Hematopoietic multipotent progenitor cell treated with erythropoietin and hydrocortisone succinate and interleukin-3 and kit ligand, for 17 days (in vitro differentiated cells): ENCODE results near the gene ULK1.

Source experiments
- DNase-seq: peaks from one replicate; pipeline ENCODE4 v3.0.0-alpha.2; 2015; ENCODE audit warnings: low spot score

Gene ULK1

DNA sequence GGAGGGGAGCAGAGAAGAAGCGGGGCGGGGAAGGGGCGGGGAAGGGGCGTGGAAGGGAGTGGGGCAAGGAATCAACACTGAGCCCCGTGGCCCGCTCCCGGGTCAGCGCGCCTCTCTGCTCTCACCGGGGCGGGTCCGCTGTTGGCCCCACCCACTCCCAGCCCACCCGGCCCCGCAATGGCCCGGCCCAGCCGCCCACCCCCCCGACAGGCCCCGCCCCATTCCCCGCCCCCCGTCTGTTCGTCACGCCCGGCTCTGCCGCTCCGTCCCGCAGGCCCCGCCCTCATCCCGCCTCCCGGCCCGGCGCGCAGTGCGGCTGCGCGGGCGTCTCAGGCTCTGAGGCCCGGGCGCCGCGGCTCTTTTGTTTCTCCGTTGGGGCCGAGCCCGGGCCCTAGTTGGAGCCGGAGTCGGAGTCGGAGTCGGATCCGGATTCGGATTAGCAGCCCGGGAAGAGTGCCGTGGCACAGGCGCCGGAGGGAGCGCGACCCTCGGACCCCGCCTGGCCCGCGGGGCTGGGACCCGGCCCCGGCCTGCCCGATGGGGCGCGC, at the start of gene ULK1:
ULK1 (plus strand) TSS at position 310 of the 548 bp plus-strand sequence. CDS start 380 bp downstream, outside the sequence.
- peak; percentile 95 for DNase-seq

DNA sequence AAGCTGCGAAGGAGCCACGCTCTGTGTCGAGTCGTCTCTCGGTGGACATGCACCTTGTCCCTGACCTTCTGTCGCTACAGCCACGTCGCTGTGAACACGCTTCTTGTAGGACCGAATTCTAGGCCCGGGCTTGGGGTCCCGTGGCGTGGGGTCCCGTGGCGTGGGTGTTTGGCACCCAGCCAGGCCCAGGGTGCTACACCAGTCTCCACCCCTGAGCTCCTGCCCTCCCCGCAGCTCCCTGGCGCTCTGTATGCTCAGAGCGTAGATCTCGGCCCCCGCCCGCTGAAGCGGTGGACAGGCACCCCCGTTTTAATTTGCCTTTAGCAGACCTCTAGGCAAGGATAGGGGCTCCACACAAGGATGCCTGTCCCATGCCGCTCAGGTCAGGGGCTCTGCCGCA, 49.8 kb upstream of the ULK1 start:
- DNase-seq = no peak

DNA sequence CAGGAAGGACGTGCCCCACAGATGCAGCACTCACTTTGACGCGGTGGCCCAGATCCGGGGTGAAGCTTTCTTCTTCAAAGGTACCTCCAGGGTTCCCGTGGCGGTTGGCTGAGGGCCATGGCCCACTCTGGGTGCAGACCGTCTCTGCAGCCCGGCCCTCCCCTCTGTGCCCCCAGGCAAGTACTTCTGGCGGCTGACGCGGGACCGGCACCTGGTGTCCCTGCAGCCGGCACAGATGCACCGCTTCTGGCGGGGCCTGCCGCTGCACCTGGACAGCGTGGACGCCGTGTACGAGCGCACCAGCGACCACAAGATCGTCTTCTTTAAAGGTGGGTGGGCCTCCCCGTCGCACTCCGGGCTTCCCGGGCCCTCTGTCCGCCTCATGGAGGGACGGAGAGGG, 49.3 kb upstream of the ULK1 start:
- DNase-seq = no peak

DNA sequence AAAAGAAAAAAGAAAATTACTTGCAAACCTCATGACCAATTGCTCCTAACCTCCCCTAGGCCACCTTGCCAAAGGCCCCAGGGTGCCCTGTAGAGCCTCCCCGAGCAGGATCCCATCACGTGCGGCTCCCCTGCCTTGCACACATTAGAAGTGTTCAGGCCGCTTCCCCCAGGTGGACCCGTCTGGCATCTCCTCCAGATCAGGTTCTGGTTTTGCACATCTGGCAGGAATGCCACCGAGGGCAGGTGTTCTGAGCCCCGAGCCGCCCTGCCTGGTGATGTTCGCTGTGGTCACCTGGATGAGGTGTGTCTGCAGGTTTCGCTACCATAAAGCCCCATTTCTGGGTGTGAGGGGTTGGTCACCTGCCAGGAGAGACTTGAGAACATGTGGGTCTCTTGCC, 47.0 kb upstream of the ULK1 start:
- DNase-seq = no peak

DNA sequence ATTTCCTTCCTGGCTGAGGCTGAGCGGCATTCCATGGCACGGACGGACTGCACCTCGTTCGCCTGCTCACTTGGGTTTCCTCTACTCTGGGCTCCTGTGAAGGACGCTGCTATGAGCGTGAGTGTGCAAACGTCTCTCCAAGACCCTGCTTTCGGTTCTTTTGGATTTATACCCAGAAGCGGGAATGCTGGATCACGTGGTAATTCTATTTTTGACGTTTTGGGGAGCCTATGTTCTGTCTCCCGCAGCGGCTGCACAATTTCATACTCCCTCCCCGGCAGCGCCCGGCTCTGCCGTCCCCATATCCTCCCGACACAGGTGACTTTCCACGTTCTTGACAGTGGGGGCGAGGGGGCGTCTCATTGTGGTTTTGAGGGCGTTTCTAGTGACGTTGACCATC, 45.7 kb upstream of the ULK1 start:
- no peak for DNase-seq

DNA sequence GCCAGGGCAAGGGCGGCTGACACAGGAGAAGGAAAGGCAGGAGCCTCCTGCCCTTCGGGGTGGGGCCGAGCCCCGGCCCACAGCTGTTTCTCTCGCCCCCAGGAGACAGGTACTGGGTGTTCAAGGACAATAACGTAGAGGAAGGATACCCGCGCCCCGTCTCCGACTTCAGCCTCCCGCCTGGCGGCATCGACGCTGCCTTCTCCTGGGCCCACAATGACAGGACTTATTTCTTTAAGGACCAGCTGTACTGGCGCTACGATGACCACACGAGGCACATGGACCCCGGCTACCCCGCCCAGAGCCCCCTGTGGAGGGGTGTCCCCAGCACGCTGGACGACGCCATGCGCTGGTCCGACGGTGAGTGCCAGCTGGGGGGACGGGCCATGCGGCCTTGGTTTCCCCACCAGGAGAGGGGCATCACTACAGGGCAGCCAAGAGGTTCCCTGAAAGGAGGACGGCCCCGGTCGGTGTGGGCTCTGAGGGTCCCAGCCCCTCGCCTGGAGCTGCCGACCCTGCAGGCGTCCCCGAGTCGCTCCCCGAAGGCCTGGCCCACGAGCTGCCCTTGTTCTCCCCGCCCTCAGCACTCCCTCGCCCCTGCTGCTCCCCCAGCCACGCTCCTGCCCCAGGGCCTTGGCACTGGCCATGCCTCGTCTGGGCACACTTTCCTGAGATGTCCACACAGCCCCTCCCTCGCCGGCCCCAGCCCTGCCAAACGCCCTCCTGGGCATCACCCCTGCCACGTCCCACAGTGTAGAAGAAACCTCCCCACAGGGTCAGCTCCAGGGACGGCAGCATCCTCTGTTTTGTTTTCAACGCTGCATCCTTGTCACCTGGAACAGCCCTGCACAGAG, 44.5 kb upstream of the ULK1 start:
- no peak for DNase-seq

DNA sequence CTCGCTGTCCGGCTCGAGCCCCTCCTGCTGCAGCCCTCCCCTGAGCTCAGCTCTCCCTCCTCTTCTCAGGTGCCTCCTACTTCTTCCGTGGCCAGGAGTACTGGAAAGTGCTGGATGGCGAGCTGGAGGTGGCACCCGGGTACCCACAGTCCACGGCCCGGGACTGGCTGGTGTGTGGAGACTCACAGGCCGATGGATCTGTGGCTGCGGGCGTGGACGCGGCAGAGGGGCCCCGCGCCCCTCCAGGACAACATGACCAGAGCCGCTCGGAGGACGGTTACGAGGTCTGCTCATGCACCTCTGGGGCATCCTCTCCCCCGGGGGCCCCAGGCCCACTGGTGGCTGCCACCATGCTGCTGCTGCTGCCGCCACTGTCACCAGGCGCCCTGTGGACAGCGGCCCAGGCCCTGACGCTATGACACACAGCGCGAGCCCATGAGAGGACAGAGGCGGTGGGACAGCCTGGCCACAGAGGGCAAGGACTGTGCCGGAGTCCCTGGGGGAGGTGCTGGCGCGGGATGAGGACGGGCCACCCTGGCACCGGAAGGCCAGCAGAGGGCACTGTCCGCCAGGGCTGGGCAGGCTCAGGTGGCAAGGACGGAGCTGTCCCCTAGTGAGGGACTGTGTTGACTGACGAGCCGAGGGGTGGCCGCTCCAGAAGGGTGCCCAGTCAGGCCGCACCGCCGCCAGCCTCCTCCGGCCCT, 43.4 kb upstream of the ULK1 start:
- no peak for DNase-seq

DNA sequence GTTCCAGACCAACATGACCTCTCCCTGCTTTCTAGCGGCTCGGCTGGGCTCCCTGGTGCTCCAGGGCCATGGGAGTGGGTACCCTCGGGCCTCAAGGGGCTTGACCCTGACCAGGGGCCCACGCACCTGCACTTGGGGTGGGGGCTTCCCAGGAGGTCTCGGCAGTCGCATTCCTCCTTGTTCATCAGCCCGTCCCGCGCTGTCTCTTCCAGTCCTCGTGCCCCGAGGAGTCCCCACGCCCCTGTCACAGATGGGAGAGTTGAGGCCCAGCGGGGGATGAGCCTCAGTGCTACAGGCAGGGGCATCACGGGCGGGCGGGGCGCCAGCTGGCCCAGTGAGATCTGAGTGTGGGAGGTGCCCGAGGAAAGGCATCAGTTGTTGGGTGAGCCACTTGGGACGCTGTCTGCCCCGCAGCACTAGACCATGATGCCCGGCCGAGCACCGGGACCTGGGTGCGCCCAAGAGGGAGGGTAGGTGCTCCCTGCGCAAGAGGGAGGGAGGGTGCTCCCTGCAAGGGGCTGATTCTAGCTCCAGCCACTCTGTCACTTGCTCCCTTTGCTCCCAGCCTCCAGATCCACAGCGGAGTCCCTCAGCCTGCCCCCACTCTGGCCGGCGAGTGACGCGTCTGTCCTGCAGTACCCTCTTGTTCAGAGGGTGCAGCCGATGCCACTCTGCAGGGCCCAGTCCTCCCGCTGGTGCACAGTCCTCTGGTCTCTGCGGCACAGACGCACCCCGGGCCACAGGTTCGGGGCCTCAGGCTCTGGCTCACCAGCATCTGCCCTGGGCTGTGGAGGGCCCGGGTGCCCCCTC, 42.5 kb upstream of the ULK1 start:
- peak; percentile 6 for DNase-seq

DNA sequence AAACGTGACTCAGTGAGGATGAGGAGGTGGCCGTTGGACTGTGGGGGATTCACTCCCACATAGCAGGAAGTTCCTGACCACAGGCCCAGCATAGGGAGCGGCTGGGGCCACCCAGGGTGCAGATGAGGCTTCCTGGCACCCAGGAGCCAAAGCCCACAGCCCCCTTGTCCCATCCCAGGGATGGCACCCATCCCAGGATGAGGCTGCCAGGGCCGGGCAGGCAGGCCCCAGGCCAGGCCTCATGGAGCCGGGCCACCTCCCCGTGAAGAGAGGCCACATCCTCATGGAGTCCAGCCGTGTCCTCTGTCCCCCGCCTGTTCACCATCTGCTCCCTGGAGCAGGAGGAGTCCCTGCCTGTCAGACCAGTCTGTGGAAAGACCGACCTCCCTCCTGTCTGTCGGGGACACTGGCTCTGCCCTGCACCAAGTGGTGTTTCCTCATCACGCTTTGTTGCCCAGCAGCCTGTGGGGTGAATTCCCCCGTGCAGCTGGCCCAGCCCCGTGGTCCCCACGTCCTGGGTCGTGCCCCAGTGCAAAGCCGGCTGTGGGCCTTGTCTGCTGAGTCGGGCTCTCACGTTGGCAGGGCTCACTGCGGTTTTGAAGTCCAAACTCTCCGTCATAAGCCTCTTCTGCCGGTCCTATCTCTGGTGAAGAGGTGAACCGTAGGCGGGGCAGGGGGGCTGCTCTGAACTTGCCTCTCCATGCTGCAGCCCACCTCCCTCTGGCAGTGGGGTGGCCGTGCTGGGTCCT, 41.7 kb upstream of the ULK1 start:
- no peak for DNase-seq

DNA sequence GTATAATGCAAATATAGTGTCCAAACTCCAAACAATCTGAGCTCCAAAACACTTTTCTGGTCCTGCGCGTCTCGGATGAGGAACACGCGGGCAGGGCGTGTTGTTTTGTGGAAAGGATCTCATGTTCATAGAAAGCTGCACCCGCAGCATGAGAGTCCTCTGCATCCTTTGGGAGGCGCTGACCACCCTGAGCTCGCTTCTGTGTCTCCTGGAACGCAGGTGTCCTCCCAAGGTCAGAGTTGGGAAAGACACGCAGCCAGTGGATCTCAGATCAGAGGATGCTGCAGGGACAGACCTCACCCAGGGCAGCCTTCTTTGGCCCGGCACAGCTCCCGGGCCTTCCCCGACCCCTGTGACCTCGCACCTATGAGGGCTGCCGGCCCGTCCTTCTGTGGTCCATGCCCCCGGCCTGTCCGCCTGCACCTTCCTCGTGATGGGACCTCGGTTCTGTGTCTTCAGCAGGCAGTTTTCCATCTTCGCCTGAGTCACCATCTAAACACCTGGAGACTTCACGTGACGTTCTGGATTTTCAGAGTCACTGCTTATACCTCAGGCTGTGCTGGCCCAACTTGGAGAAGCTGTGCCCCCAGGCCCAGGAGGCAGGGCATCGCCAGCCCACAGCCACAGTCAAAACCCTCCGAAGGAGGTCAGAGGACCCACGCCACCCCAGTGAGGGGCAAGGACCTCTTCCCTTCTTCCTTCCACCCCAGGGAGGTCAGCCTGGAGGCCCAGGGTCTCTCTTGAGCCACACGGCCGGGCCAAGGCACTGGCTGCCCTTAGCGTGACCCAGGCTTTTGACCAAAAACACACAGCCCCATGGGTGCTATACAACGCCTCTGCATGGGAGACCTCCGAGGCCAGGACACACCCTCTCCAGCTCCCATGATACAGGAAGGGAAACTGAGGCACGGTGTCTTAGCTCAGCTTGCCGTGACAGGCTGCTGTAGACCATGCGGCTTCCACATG, 40.3 kb upstream of the ULK1 start:
- DNase-seq = no peak

DNA sequence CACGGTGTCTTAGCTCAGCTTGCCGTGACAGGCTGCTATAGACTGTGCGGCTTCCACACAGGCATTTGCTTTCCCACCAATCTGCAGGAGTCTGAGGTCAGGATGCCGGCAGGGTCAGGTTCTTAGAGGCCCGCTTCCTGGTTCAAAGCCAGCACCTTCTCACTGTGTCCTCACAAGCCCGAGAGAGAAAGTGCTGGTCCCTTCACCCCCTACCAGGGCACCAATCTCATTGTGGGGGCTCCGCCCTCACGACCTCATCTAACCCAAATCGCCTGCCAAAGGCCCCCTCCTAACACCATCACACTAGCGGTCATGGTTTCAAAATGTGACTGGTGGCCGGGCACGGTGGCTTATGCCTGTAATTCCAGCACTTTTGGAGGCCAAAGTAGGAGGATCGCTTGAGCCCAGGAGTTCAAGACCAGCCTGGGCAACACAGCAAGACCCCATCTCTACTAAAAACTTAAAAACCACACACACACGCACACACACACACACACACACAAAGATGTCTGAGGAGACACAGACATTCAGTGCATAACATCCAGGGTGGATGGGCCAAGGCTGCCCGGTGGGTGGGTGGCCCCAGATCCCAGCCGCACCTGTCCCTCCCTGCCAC, 39.5 kb upstream of the ULK1 start:
- no peak for DNase-seq

DNA sequence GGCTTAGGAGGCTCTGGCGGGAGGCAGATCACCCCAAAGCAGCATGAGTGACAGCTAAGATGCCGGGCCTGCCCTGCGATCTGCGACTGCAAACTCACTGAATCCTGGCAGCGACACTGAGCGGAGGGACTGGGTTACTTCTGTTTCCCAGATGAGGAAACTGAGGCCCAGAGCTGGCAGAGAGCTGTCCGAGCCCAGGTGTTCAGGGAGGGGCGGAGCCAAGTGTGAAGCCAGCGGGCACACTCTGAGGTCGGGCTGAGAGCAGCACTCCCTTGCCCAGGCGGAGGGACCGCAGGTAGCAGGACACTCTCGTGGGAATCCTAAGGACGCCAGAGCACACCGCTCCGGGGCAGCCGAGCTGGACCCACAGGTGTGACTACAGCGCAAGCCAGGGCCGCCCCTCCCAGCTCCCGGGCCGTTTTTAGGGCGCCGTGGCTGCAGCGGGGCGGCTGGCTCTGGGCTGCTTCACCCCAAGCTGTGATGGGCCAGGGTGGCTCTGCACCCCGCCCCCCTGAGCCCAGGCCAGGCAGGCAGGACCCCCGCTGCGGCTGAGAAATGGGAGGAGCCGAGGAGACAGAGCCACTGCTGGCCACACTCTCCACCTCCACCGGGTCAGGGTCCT, 38.8 kb upstream of the ULK1 start:
- no peak for DNase-seq

DNA sequence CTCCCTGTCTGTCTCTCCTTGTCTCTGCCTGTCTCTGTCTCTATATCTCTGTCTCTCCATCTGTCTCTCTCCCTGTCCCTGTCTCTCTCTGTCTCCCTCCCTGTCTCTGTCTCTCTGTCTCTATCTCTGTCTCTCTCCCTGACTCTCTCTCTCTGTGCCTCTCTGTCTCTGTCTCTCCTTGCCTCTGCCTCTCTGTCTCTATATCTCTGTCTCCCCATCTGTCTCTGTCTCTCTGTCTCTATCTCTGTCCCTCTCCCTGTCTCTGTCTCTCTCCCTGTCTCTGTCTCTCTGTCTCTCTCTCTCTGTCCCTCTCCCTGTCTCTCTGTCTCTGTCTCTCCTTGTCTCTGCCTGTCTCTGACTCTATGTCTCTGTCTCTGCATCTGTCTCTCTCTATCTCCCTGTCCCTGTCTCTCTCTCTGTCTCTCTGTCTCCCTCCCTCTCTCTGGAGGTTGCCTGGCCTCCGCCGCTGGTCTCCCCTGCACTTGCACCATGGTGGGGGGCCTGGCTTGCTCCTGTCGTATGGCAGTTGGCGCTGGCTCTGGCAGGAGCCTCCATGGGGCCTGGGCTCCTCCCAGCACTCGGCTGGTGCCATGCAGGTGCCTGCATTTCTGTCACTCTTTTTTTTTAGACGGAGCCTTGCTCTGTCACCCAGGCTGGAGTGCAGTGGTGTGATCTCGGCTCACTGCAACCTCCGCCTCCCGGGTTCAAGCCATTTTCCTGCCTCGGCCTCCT, 37.9 kb upstream of the ULK1 start:
- DNase-seq = no peak

DNA sequence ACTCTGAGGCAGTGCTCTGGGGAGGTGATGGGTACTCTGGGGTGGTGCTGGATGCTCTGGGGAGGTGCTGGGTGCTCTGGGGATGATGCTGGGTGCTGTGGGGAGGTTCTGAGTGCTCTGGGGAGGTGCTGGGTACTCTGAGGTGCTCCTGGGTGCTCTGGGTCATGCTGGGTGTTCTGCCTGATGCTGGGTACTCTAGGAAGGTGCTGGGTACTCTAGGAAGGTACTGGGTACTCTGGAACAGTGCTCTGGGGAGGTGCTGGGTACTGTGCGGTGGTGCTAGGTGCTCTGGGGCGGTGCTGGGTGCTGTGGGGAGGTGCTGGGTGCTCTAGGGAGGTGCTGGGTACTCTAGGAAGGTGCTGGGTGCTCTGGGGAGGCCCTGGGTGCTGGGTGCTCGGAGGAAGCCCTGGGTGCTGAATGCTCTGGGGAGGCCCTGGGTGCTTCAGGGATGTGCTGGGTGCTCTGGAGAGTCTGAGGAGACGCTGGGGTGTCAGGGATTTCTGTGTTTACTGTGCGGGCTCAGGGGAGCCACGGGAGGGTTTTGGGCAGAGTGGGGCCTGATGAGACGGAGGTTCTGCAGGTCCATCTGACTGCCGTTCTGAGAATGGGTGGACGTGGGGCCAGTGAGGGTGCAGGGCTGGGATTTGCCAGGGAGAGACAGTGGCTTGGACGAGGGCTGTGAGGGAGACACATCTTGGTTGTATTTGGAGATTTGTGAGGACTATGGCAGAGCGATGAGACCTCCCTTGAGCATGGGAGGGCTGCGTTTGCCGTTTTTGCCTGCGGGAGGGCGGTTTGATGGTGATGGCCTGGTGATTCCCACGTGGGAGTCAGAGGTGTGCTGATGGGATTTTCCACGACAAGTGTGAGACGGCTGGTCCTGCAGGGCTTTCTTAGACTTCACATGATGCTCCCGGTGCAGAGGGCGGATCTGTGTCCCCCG, 36.2 kb upstream of the ULK1 start:
- no peak for DNase-seq

DNA sequence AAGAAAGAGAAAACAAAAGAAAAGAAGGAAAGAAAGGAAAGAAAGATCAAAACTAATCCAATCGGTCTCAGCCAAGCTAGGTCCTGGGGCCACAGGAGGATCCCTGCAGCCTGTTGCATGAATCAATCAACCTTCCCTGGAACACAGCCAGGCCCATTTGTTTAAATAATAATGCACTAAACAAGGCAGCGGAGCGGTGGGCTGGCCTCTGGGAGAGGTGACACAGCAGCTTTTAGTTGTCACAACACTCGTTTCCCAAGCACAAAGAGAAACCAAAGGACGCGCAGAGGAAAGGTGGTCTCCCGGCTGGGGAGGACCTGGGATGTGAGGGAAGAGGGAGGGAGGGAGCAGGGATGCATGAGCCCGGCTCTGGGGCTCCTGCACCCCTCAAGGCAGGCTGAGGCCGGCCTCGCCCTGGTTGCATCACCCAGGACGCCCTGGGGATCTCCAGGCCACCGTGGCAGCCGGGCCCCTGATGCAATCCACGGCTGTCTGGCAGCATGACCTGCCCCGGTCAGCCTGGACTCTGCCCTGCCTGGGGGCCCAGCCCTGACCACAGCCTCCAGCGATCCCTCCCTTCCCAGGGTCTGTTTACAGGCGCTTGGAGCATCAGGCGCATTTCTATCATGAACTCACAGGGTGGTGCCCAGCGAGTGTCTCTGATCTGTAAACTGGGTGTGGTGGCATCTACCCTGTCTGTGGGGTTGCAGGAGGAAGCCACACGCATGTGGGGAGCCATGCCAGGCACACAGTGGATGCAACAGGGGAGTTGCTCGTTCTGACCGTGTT, 33.8 kb upstream of the ULK1 start:
- DNase-seq = peak; percentile 65

DNA sequence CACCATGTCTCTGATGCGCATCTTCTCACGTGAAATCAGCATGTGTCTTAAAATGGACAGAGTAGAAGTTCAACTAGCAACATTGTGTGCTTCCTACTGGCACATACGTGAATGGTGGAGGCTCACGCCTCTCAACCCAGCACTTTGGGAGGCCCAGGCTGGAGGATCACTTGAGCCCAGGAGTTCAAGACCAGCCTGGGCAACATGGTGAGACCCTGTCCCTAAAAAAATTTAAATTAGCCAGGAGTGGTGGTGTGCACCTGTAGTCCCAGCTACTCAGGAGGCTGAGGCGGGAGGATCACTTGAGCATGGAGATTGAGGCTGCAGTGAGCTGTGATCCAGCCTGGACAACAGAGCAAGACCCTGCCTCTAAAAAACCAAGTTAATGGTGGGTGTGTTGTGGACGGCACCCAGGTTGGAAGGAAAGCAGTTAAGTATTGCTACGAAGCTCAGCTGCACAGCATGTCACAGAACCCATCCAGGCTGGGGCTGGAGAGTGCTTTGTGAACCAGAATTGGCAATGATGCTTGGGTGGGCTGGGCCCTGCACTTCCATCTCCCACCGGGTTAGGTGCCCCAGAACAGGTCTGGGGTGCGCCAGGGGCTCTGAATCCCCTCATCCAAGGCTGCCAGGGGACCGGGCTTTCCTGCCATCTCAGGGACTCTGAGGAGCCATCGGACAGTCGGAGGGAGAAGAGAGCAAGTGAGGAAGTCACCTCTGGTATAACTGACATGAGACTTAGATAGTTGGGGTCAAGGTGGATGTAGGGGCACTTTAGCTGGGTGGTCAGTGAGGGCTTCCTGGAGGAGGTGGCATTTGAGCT, 33.0 kb upstream of the ULK1 start:
- DNase-seq = no peak
